ENCODE data around the gene MLC1.
"Not testable (repeated sequence)": the region's sequence is repeated elsewhere in the genome, so short reads cannot be mapped to it uniquely, and the experiment has no call there.

GRCh38 chr22:50086975-50087374 is 1.7 kb upstream of the MLC1 start:
- TF ChIP-seq POLR2A (IDR thresholded peaks at IDR 0.05; ENCODE audit: low read depth, low read length); RCOR1 (IDR thresholded peaks at IDR 0.05; ENCODE audit: insufficient replicate concordance, low read length): not testable (repeated sequence)
- TF ChIP-seq, protein P1, sequence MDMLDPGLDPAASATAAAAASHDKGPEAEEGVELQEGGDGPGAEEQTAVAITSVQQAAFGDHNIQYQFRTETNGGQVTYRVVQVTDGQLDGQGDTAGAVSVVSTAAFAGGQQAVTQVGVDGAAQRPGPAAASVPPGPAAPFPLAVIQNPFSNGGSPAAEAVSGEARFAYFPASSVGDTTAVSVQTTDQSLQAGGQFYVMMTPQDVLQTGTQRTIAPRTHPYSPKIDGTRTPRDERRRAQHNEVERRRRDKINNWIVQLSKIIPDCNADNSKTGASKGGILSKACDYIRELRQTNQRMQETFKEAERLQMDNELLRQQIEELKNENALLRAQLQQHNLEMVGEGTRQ (IDR thresholded peaks at IDR 0.05; ENCODE audit: low read depth, low read length), result not testable (repeated sequence)
